BE2C (cell line): ENCODE results near the gene PGLYRP2.

Experiments used
- DNase-seq: peaks from one replicate; pipeline ENCODE4 v3.0.0-alpha.2; 2020
- H3K27me3 ChIP-seq: fragments of 250-450 bp; sonication (Bioruptor Pico); 2 replicates; pipeline ENCODE4 v1.5.1; 2020; ENCODE audit warnings: mild to moderate bottlenecking
- H3K36me3 ChIP-seq: fragments of 250-450 bp; sonication (Bioruptor Pico); 2 replicates; pipeline ENCODE4 v1.5.1; 2020; ENCODE audit warnings: mild to moderate bottlenecking
- H3K4me1 ChIP-seq: fragments of 250-450 bp; sonication (Bioruptor Pico); 2 replicates; pipeline ENCODE4 v1.5.1; 2020
- H3K4me3 ChIP-seq: 2 replicates; pipeline ENCODE4 v1.5.1; 2011; ENCODE audit warnings: low read depth, low read length
- H3K9me3 ChIP-seq: fragments of 250-450 bp; sonication (Bioruptor Pico); 2 replicates; pipeline ENCODE4 v1.5.1; 2020
- CTCF ChIP-seq: IDR thresholded peaks from 2 replicates; pipeline ENCODE4 v1.5.1; 2012; ENCODE audit warnings: mild to moderate bottlenecking, low read depth, low read length

The PGLYRP2 gene

DNA sequence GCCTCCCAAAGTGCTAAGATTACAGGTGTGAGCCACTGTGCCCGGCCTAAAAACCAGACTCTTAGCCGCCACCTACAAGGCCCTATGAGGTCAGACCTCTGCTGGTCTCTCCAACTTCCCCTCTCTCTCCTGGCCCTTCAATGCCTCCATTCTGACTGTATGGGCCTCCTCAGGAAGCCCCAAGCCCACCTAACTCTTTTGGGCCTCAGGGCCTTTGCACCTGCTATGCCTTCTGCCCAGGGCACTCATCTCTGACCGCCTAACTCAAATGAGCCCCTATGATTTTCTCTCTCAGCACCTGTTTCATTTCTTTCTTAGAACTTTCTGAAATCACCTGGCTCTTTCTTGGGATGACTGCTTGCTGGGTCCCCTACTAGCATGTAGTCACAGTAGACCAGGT lies 36.0 kb downstream of the PGLYRP2 start:
- Histone ChIP-seq H3K36me3 (no peaks in the 10 kb centered on the region), H3K9me3 (no peaks in the 10 kb centered on the region), H3K4me1 (no peaks in the 10 kb centered on the region), H3K27me3 (no peaks in the 10 kb centered on the region), H3K4me3 (no peak overlapping the region)
- DNase-seq, result no peak
- no peak for TF ChIP-seq CTCF

- no peaks in the 10 kb centered on the region for H3K9me3 ChIP-seq
- no peak overlapping the region for H3K4me3 ChIP-seq
- H3K36me3 ChIP-seq, result no peaks in the 10 kb centered on the region
- no peak for TF ChIP-seq CTCF
- H3K4me1 ChIP-seq, result no peaks in the 10 kb centered on the region
- H3K27me3 ChIP-seq, result no peaks in the 10 kb centered on the region
- no peak for DNase-seq
Measured at GRCh38 chr19:15442142-15442920, 37.0 kb downstream of the PGLYRP2 start.

GRCh38 chr19:15441317-15441716 lies 38.0 kb downstream of the PGLYRP2 start:
- no peak for TF ChIP-seq CTCF
- no peak overlapping the region for H3K4me3 ChIP-seq
- no peaks in the 10 kb centered on the region for H3K27me3 ChIP-seq
- no peak for DNase-seq
- H3K36me3 ChIP-seq, result no peaks in the 10 kb centered on the region
- H3K9me3 ChIP-seq, result no peaks in the 10 kb centered on the region
- H3K4me1 ChIP-seq, result no peaks in the 10 kb centered on the region

DNA sequence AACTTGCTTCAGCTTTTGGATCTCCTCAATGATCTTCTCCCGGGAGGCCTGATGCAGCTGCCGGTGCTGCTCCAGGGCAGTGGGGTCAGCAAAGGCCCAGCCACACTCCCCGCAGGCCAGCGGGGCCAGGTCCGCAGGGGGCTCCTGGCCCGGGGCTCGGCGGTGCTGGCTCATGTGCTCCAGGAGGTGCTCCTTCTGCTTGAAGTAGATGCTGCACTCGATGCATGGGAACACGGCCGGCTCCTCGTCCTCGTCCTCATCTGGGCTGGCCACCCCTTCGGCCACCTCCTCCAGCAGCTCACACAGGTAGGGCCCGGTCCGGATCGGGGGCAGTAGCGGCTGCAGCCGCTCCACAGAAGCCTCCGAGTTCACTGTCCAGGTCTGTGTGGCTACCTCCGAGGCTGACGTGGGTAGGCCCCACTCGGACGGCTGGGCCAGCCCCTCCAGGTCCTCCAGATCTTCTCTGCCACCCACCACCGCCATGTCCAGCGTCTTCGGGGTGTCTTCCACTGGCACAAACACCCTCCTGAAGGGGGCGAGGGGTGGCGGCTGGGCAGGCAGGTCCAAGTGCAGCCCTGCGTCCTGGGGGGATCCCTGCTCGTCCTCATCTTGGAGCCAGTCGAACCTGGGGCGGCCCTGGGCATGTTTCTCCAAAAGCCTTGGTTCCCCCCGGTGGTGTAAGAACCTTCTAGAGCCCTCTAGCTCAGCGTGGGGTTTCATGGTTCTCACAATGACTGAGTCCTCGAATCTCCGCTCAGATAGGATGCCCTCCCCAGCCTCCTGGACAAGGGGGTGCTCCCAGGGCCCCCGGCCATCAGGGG lies 39.3 kb downstream of the PGLYRP2 start:
- no peak for DNase-seq
- Histone ChIP-seq H3K4me3 (no peak overlapping the region), H3K4me1 (no peaks in the 10 kb centered on the region), H3K27me3 (no peaks in the 10 kb centered on the region), H3K9me3 (no peaks in the 10 kb centered on the region), H3K36me3 (no peaks in the 10 kb centered on the region)
- TF ChIP-seq CTCF, result no peak

DNA sequence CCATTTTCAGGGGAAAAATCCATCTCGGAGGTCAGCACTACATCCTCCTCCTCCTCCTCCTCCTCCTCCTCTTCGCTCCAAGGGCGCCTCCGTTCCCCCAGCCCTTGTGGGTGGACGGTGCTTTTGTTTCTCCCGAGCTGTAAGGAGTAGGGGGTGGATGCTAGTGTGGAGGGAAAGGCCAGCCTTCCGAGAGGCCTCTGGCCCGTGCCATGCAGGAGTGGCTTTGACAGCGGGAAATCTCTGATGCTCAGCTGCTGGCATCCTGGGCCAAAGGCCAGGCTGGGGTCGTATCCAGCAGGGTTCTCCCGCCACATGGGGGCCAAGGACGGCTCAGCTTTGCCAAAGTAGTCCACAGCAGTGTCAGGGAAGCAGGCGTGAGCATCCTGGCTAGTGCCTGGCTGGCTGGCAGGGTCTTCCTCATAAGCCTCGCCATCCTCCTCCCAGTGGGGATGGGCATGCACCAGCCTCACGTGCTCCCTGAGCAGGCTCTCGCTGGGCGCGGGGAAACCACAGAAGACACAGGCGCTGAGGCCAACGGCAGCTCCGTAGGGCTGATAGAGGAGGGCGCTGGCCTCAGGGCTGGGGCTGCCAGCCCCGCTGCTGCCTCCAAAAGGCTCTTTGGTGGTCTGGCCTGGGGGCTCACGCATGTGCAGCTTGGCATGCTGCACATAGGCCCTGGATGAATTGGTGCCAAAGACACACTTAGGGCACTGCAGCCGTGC lies 40.1 kb downstream of the PGLYRP2 start:
- Histone ChIP-seq H3K4me1 (no peaks in the 10 kb centered on the region), H3K4me3 (no peak overlapping the region)

More for the DNA sequence above, 40.1 kb downstream of the PGLYRP2 start:
- TF ChIP-seq CTCF, result no peak
- Histone ChIP-seq H3K9me3 (no peaks in the 10 kb centered on the region), H3K27me3 (no peaks in the 10 kb centered on the region), H3K36me3 (no peaks in the 10 kb centered on the region)
- no peak for DNase-seq
